Neuronal stem cell (in vitro differentiated cells): ENCODE results near the gene PCBP1.
A peak's percentile ranks its signal among the peaks of the same experiment; 100 is the strongest.
"Not testable (repeated sequence)": the region's sequence is repeated elsewhere in the genome, so short reads cannot be mapped to it uniquely, and the experiment has no call there.

Source experiments
- DNase-seq: peaks from one replicate; pipeline ENCODE4 v3.0.0-alpha.2; 2013; ENCODE audit warnings: low spot score
- H2AFZ ChIP-seq: one replicate; pipeline ENCODE4 v1.6.1; 2013; ENCODE audit warnings: mild to moderate bottlenecking, low read length, inconsistent platforms
- H2AK5ac ChIP-seq: 2 replicates; pipeline ENCODE4 v1.6.1; 2013; ENCODE audit warnings: low read depth, mild to moderate bottlenecking, inconsistent platforms, low read length, moderate library complexity, mixed read lengths
- H2BK120ac ChIP-seq: 2 replicates; pipeline ENCODE4 v1.6.1; 2013; ENCODE audit warnings: low read depth, mild to moderate bottlenecking, inconsistent platforms, low read length, moderate library complexity, mixed read lengths
- H2BK12ac ChIP-seq: one replicate; pipeline ENCODE4 v1.6.1; 2013; ENCODE audit warnings: low read length, inconsistent platforms
- H2BK15ac ChIP-seq: 2 replicates; pipeline ENCODE4 v1.6.1; 2013; ENCODE audit warnings: mild to moderate bottlenecking, low read length, inconsistent platforms, mixed read lengths
- H2BK5ac ChIP-seq: one replicate; pipeline ENCODE4 v1.6.1; 2013; ENCODE audit warnings: inconsistent platforms, mild to moderate bottlenecking, low read length, moderate library complexity
- H3K14ac ChIP-seq: one replicate; pipeline ENCODE4 v1.6.1; 2013; ENCODE audit warnings: low read length, inconsistent platforms
- H3K18ac ChIP-seq: 2 replicates; pipeline ENCODE4 v1.6.1; 2013; ENCODE audit warnings: low read length, inconsistent platforms
- H3K23ac ChIP-seq: 2 replicates; pipeline ENCODE4 v1.6.1; 2013; ENCODE audit warnings: low read depth, mild to moderate bottlenecking, mixed read lengths, low read length, inconsistent platforms; ENCODE audit not compliant: poor library complexity
- H3K27ac ChIP-seq: replicated peaks from 3 replicates; pipeline ENCODE4 v1.5.1; 2013; ENCODE audit warnings: low read length, inconsistent platforms
- H3K27me3 ChIP-seq, 3 experiments: 2 replicates each; pipeline ENCODE4 v1.6.1; 2013; ENCODE audit warnings: low read length in 3 of 3, mild to moderate bottlenecking in 2 of 3, inconsistent platforms in 1 of 3, low read depth in 1 of 3, mixed read lengths in 1 of 3, moderate library complexity in 1 of 3; ENCODE audit not compliant: control insufficient read depth in 3 of 3, insufficient read depth in 3 of 3
- H3K36me3 ChIP-seq, 2 donors: replicated peaks in 1 of 2; 2 replicates each; pipeline ENCODE4 v1.6.1; 2013; ENCODE audit warnings: low read length in 2 of 2; ENCODE audit not compliant: control insufficient read depth in 2 of 2, insufficient read depth in 2 of 2
- H3K4ac ChIP-seq: 2 replicates; pipeline ENCODE4 v1.6.1; 2013; ENCODE audit warnings: inconsistent platforms, mild to moderate bottlenecking, low read length, moderate library complexity
- H3K4me1 ChIP-seq, 2 donors: 1 replicate in 1 of 2; 2 replicates in 1 of 2; pipeline ENCODE4 v1.6.1; 2013; ENCODE audit warnings: low read length in 2 of 2, low read depth in 1 of 2; ENCODE audit not compliant: control insufficient read depth in 2 of 2, insufficient read depth in 1 of 2
- H3K4me2 ChIP-seq: one replicate; pipeline ENCODE4 v1.6.1; 2013; ENCODE audit warnings: mild to moderate bottlenecking, low read length, inconsistent platforms; ENCODE audit not compliant: insufficient read depth, poor library complexity, severe bottlenecking
- H3K4me3 ChIP-seq, 2 donors: 2 replicates each; pipeline ENCODE4 v1.5.1; 2013; ENCODE audit warnings: low read length in 2 of 2, mild to moderate bottlenecking in 2 of 2, inconsistent platforms in 1 of 2, moderate library complexity in 1 of 2
- H3K79me1 ChIP-seq: one replicate; pipeline ENCODE4 v1.6.1; 2013; ENCODE audit warnings: low read depth, mild to moderate bottlenecking, inconsistent platforms, low read length, moderate library complexity
- H3K9ac ChIP-seq: one replicate; pipeline ENCODE4 v1.6.1; 2013; ENCODE audit warnings: mild to moderate bottlenecking, low read depth, low read length, inconsistent platforms; ENCODE audit not compliant: poor library complexity
- H3K9me3 ChIP-seq, 2 donors: replicated peaks in 1 of 2; 2 replicates each; pipeline versions ENCODE3 to v1.6.1; 2013; ENCODE audit warnings: low read length in 2 of 2, mild to moderate bottlenecking in 2 of 2, inconsistent platforms in 1 of 2, low read depth in 1 of 2, mixed read lengths in 1 of 2, moderate library complexity in 1 of 2; ENCODE audit not compliant: control insufficient read depth in 2 of 2, insufficient read depth in 1 of 2
- H4K8ac ChIP-seq: one replicate; pipeline ENCODE4 v1.6.1; 2013; ENCODE audit warnings: low read depth, mild to moderate bottlenecking, inconsistent platforms, low read length, moderate library complexity
- H4K91ac ChIP-seq: one replicate; pipeline ENCODE4 v1.6.1; 2013; ENCODE audit warnings: low read length, low read depth, mild to moderate bottlenecking, inconsistent platforms; ENCODE audit not compliant: poor library complexity
- WGBS, 2 donors: extraction: QIAGEN DNeasy Blood & Tissue Kit; methylation state at CpG; one replicate each; pipeline ENCODE4 v1.1.7; 2013; ENCODE audit warnings: missing lambda C conversion rate in 2 of 2, mixed read lengths in 1 of 2; ENCODE audit not compliant: insufficient read length in 2 of 2, insufficient replicate concordance in 1 of 2; ENCODE audit errors: extremely low coverage in 2 of 2; 5-methylcytosine and 5-hydroxymethylcytosine counted together

Gene PCBP1

GRCh38 chr2:70104231-70105111, 17.2 kb downstream of the PCBP1 start:
- Histone ChIP-seq H3K4me3 (peak overlapping the region in 1 of 2 donors; percentile 39), H3K4me2 (no peak overlapping the region), H2AFZ (peak overlapping the region; percentile 89), H3K9ac (no peak overlapping the region), H3K9me3 (no peaks in the 10 kb centered on the region), H3K27ac (no peak overlapping the region), H3K4ac (no peak overlapping the region), H3K4me1 (peaks cover 8 to 18% of the 10 kb centered on the region in 2 donors), H2BK5ac (no peak overlapping the region), H3K27me3 (no peaks in the 10 kb centered on the region), H3K36me3 (no peaks in the 10 kb centered on the region), H2BK120ac (no peak overlapping the region), H3K18ac (no peak overlapping the region), H2AK5ac (no peak overlapping the region), H3K23ac (no peak overlapping the region), H4K91ac (no peak overlapping the region), H4K8ac (no peak overlapping the region), H2BK15ac (no peak overlapping the region), H2BK12ac (no peak overlapping the region), H3K14ac (no peak overlapping the region), H3K79me1 (no peaks in the 10 kb centered on the region)
- no peak for DNase-seq
- no CpG with 5 or more reads among the region's 11 CpGs for WGBS, 2 donors

DNA sequence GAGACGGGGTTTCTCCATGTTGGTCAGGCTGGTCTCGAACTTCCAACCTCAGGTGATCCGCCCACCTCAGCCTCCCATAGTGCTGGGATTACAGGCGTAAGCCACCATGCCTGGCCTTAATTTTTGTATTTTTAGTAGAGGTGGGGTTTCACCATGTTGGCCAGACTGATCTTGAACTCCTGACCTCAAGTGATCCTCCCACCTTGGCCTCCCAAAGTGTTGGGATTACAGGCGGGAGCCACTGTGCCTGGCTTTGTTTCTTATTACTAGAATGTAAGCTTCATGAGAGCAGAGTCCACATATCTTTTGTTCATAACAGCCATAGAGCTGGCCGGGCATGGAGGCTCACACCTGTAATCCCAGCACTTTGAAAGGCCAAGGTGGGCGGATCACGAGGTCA, 18.9 kb downstream of the PCBP1 start:
- H3K4me1 ChIP-seq: peaks cover 8 to 18% of the 10 kb centered on the region in 2 donors
- not testable (repeated sequence) for H3K4ac ChIP-seq, H4K91ac ChIP-seq, H3K27me3 ChIP-seq, H2AFZ ChIP-seq, H3K36me3 ChIP-seq, H3K14ac ChIP-seq, H2AK5ac ChIP-seq, H2BK12ac ChIP-seq, H3K4me3 ChIP-seq, H3K27ac ChIP-seq, H3K23ac ChIP-seq, H3K9me3 ChIP-seq, H3K9ac ChIP-seq, H2BK15ac ChIP-seq, H3K18ac ChIP-seq, H3K79me1 ChIP-seq, DNase-seq, H2BK5ac ChIP-seq, H4K8ac ChIP-seq, H2BK120ac ChIP-seq, H3K4me2 ChIP-seq
- no CpG with 5 or more reads among the region's 8 CpGs for WGBS, 2 donors

GRCh38 chr2:70110397-70110796, 23.1 kb downstream of the PCBP1 start:
- H3K4me1 ChIP-seq: peaks cover 14 to 17% of the 10 kb centered on the region in 2 donors
- not testable (repeated sequence) for H3K18ac ChIP-seq, H2BK120ac ChIP-seq, H3K14ac ChIP-seq, H3K27me3 ChIP-seq, H3K36me3 ChIP-seq, H3K4me3 ChIP-seq, H4K8ac ChIP-seq, H3K27ac ChIP-seq, H3K4me2 ChIP-seq, H3K79me1 ChIP-seq, H4K91ac ChIP-seq, H2BK15ac ChIP-seq, H3K9ac ChIP-seq, H2AFZ ChIP-seq, H2BK12ac ChIP-seq, H3K23ac ChIP-seq, H2BK5ac ChIP-seq, DNase-seq, H3K4ac ChIP-seq, H3K9me3 ChIP-seq, H2AK5ac ChIP-seq
- no CpG with 5 or more reads among the region's 5 CpGs for WGBS, 2 donors

- Histone ChIP-seq H3K4me1 (peaks cover 17 to 27% of the 10 kb centered on the region in 2 donors), H2AK5ac (no peak overlapping the region), H3K14ac (no peak overlapping the region), H3K79me1 (no peaks in the 10 kb centered on the region), H2BK120ac (no peak overlapping the region), H4K8ac (no peak overlapping the region), H3K4me3 (no peak overlapping the region), H3K36me3 (no peaks in the 10 kb centered on the region), H4K91ac (no peak overlapping the region), H3K27me3 (no peaks in the 10 kb centered on the region), H3K18ac (no peak overlapping the region), H3K23ac (no peak overlapping the region), H3K9ac (no peak overlapping the region), H2BK12ac (no peak overlapping the region), H2AFZ (peak overlapping the region; percentile 73), H3K4ac (no peak overlapping the region), H3K4me2 (no peak overlapping the region), H3K27ac (peak overlapping the region; percentile 4), H2BK15ac (no peak overlapping the region), H3K9me3 (no peaks in the 10 kb centered on the region), H2BK5ac (no peak overlapping the region)
- no CpG with 5 or more reads among the region's 7 CpGs for WGBS, 2 donors
- DNase-seq: no peak
Observed at GRCh38 chr2:70111752-70112591, 24.7 kb downstream of the PCBP1 start.
